ENCODE data around the gene HOMER1. TPM values are rescaled to one million over a fixed set of nuclear protein-coding genes. Genes with fewer than 3 reads are reported as not detected.
"Not testable (repeated sequence)": the region's sequence is repeated elsewhere in the genome, so short reads cannot be mapped to it uniquely, and the experiment has no call there.

Gene HOMER1
- total RNA-seq, 1 donor from 2014 or later = 29.3 TPM

DNA sequence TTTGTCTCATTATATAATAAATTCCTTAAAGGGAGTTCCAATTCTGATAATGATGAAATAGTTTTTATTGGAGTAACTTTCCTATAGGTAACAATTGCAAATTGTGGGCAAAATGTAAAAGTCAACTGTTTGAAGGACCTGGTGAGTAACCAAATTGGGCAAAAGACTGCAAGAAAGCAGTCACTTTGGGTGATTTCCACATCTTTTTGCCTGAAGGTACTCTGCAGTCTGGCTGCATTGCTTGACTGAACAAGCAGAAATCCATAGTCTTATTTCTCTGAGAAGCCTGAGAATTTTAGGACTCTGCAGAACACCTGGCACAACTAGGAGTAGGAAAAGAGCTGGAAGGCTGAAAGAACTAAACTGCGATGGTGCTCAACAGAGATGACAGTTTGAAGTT lies 114.9 kb downstream of the HOMER1 start:
- no peaks in the 10 kb centered on the region for H3K4me1 Mint-ChIP-seq
- H3K27ac Mint-ChIP-seq (ENCODE audit: unreplicated experiment) = no peak overlapping the region
- no peaks in the 10 kb centered on the region for H3K9me3 Mint-ChIP-seq
- H3K36me3 Mint-ChIP-seq (ENCODE audit: low read depth) = peaks cover 17% of the 10 kb centered on the region
- no peak for DNase-seq (ENCODE audit: low read depth, low spot score)
- TF ChIP-seq, protein P1, sequence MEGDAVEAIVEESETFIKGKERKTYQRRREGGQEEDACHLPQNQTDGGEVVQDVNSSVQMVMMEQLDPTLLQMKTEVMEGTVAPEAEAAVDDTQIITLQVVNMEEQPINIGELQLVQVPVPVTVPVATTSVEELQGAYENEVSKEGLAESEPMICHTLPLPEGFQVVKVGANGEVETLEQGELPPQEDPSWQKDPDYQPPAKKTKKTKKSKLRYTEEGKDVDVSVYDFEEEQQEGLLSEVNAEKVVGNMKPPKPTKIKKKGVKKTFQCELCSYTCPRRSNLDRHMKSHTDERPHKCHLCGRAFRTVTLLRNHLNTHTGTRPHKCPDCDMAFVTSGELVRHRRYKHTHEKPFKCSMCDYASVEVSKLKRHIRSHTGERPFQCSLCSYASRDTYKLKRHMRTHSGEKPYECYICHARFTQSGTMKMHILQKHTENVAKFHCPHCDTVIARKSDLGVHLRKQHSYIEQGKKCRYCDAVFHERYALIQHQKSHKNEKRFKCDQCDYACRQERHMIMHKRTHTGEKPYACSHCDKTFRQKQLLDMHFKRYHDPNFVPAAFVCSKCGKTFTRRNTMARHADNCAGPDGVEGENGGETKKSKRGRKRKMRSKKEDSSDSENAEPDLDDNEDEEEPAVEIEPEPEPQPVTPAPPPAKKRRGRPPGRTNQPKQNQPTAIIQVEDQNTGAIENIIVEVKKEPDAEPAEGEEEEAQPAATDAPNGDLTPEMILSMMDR (conservative IDR thresholded peaks at IDR 0.05) = no peak
- no peaks in the 10 kb centered on the region for H3K27me3 Mint-ChIP-seq (ENCODE audit: low read depth)
- no peak overlapping the region for H3K4me3 Mint-ChIP-seq

DNA sequence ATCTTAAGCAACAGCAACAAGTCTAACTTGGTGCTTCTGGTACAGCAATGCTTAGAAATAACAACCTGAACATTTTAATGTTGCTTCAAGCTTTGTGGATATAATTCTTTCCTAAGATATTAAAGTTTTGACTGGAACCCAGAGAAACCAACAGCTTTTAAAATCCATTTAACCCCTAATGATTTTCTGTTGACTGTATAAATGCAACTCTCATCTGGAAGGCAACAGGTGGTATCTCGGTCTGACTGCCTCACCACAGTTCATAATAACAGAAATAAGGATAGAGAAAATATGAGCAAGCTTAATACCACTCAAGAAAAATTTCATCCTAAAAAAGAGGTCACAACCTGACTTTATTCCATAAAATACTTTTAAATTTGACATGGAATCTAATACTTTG lies 116.9 kb downstream of the HOMER1 start:
- peaks cover 15% of the 10 kb centered on the region for H3K36me3 Mint-ChIP-seq (ENCODE audit: low read depth)
- no peak overlapping the region for H3K4me3 Mint-ChIP-seq
- H3K4me1 Mint-ChIP-seq = no peaks in the 10 kb centered on the region
- TF ChIP-seq, protein P1 (conservative IDR thresholded peaks at IDR 0.05) = no peak
- H3K27ac Mint-ChIP-seq (ENCODE audit: unreplicated experiment) = no peak overlapping the region
- H3K9me3 Mint-ChIP-seq = no peaks in the 10 kb centered on the region
- DNase-seq (ENCODE audit: low read depth, low spot score) = no peak
- no peaks in the 10 kb centered on the region for H3K27me3 Mint-ChIP-seq (ENCODE audit: low read depth)

DNA sequence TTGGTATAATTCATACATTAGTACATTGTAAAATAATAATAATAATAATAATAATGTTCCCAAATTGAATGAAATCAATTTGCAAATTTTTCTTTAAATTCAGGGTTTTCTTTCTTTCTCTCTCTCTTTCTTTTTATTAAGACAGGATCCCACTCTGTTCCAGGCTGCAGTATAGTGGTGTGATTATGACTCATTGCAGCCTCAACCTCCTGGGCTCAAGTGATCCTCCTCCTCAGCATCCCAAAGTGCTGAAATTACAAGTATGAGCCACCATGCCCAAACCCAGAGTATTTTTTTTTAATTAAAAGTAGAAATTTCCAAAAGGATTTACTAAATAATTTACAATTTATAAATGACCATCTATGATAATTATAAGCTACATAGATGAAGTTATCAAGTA lies 117.7 kb downstream of the HOMER1 start:
- H3K36me3 Mint-ChIP-seq (ENCODE audit: low read depth) = peaks cover 12% of the 10 kb centered on the region
- no peaks in the 10 kb centered on the region for H3K27me3 Mint-ChIP-seq (ENCODE audit: low read depth)
- H3K9me3 Mint-ChIP-seq = no peaks in the 10 kb centered on the region
- H3K4me3 Mint-ChIP-seq = no peak overlapping the region
- H3K27ac Mint-ChIP-seq (ENCODE audit: unreplicated experiment) = no peak overlapping the region
- H3K4me1 Mint-ChIP-seq = no peaks in the 10 kb centered on the region
- TF ChIP-seq, protein P1 (conservative IDR thresholded peaks at IDR 0.05) = no peak
- DNase-seq (ENCODE audit: low read depth, low spot score) = no peak

DNA sequence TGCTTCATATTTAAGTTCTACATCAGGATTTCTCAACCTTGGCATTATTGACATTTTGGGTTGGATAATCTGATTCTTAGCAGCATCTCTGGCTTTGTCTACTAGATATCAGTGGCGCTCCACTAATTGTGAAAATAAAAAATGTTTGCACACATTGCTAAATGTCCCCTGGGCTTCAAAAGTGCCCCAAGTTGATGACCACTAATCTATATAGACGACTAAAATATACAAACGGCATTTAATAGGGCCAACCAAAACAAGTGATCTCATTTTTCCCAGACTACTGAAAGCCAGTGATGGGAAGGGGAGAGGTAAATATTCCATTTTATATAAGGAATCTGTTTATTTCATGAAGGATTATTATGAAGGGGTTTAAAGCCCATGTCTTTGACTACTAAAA lies 118.6 kb downstream of the HOMER1 start:
- DNase-seq (ENCODE audit: low read depth, low spot score) = no peak
- TF ChIP-seq, protein P1 (conservative IDR thresholded peaks at IDR 0.05) = no peak
- H3K4me1 Mint-ChIP-seq = no peaks in the 10 kb centered on the region
- no peak overlapping the region for H3K4me3 Mint-ChIP-seq
- H3K27me3 Mint-ChIP-seq (ENCODE audit: low read depth) = no peaks in the 10 kb centered on the region
- H3K9me3 Mint-ChIP-seq = no peaks in the 10 kb centered on the region
- peaks cover 12% of the 10 kb centered on the region for H3K36me3 Mint-ChIP-seq (ENCODE audit: low read depth)
- H3K27ac Mint-ChIP-seq (ENCODE audit: unreplicated experiment) = no peak overlapping the region

DNA sequence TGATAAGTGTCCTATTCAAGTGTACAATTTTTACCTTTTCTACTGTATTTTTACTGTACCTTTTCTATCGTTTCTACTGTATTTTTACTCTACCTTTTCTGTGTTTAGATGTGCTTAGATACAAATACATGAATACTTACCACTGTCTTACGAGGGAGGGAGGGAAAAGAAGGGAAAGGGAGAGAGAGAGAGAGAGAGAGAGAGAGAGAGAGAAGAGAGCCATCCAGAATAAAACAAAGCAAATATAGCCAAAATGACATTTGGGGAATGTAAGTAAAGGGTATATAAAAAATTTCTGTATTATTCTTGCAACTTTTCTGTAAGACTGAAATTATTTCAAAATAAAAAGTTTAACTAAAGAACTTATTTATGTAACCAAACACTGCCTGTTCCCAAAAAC lies 121.2 kb downstream of the HOMER1 start:
- TF ChIP-seq, protein P1 (conservative IDR thresholded peaks at IDR 0.05) = no peak
- H3K36me3 Mint-ChIP-seq (ENCODE audit: low read depth) = peaks cover 14% of the 10 kb centered on the region
- DNase-seq (ENCODE audit: low read depth, low spot score) = no peak
- no peak overlapping the region for H3K27ac Mint-ChIP-seq (ENCODE audit: unreplicated experiment)
- H3K9me3 Mint-ChIP-seq = no peaks in the 10 kb centered on the region
- H3K4me3 Mint-ChIP-seq = no peak overlapping the region
- no peaks in the 10 kb centered on the region for H3K4me1 Mint-ChIP-seq
- H3K27me3 Mint-ChIP-seq (ENCODE audit: low read depth) = no peaks in the 10 kb centered on the region

DNA sequence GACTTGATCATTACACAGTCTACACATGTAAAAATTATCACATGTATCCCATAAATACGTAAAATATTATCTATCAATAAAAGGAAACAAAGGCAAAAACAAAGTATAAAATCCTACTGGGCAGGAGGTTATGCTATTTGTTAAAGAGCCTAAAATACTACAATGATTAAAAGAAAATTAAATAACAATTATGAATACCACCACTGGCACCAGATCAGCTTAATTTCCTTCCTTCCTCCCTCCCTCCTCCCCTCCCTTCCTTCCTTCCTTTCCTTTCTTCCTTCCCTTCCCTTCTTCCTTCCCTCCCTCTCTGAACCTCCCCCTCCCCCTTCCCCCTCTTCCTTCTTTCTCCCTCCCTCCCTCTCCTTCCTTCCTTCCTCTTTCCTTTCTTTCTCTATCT lies 127.3 kb downstream of the HOMER1 start:
- H3K4me1 Mint-ChIP-seq = no peaks in the 10 kb centered on the region
- H3K9me3 Mint-ChIP-seq = peaks cover 26% of the 10 kb centered on the region
- DNase-seq (ENCODE audit: low read depth, low spot score) = no peak
- no peaks in the 10 kb centered on the region for H3K27me3 Mint-ChIP-seq (ENCODE audit: low read depth)
- H3K4me3 Mint-ChIP-seq = no peak overlapping the region
- H3K27ac Mint-ChIP-seq (ENCODE audit: unreplicated experiment) = no peak overlapping the region
- TF ChIP-seq, protein P1 (conservative IDR thresholded peaks at IDR 0.05) = no peak
- peaks cover 49% of the 10 kb centered on the region for H3K36me3 Mint-ChIP-seq (ENCODE audit: low read depth)

DNA sequence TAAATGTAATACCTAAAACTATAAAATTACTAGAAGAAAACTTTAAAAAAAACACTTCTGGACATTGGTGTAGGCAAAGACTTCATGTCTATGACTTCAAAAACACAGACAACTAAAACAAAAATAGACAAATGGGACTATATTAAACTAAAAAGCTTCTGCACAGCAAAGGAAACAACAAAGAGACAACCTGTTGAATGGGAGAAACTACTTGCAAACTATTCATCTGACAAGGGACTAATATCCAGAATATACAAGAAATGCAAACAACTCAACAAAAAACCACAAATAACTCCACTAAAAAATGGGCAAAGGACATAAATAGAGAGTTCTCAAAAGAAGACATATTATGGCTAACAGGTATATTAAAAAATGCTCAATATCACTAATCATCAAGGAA lies 128.8 kb downstream of the HOMER1 start:
- Mint-ChIP-seq H3K9me3 (peaks cover 31% of the 10 kb centered on the region), H3K36me3 (ENCODE audit: low read depth) (peaks cover 60% of the 10 kb centered on the region)
- not testable (repeated sequence) for H3K27me3 Mint-ChIP-seq (ENCODE audit: low read depth); H3K27ac Mint-ChIP-seq (ENCODE audit: unreplicated experiment); DNase-seq (ENCODE audit: low read depth, low spot score); H3K4me1 Mint-ChIP-seq; H3K4me3 Mint-ChIP-seq

Data from neural crest cell (in vitro differentiated cells).